Activated naive CD8-positive, alpha-beta T cell (primary cell): Measurements from ENCODE around the gene MAN1C1.

Source experiments
- H3K27ac Mint-ChIP-seq: one replicate; pipeline ENCODE4 v1.8.0; 2021; ENCODE audit warnings: mixed read lengths
- H3K27me3 Mint-ChIP-seq: one replicate; pipeline ENCODE4 v1.8.0; 2021; ENCODE audit warnings: mixed read lengths
- H3K36me3 Mint-ChIP-seq: one replicate; pipeline ENCODE4 v1.8.0; 2021; ENCODE audit warnings: mixed read lengths
- H3K4me1 Mint-ChIP-seq: one replicate; pipeline ENCODE4 v1.8.0; 2021; ENCODE audit warnings: low read depth, mixed read lengths
- H3K4me3 Mint-ChIP-seq: one replicate; pipeline ENCODE4 v1.8.0; 2021; ENCODE audit warnings: mild to moderate bottlenecking, mixed read lengths
- H3K9me3 Mint-ChIP-seq: one replicate; pipeline ENCODE4 v1.8.0; 2021; ENCODE audit warnings: low read depth, mixed read lengths

MAN1C1 gene

DNA sequence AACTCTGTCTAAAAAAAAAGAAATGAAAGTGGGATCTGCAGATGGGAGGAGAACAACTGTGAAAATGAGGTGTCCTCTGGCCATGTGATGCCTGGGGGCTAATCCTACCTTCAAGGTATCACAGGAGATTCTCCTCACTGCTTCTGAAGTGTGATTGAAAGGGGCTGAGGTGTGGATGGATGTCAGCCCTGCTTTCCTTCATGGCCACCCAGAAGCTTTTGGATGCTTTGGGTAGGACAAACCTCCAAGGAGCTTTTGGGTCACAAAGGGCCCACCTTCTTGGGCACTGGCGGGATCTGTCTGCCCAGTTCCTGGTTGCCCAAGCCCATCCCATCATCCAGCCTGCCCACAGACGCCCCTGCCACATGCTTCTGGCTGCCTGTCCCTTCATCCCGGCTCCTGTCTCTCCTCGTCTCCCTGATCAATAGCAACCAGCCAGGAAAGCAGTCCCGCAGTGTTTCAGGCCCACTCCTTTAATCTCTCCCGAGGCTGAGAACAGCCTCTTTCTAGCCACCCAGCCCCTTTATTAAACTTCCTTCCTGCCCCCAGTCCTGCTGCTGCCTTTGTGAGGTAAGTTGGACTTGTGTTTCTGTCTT lies 87.2 kb downstream of the MAN1C1 start:
- Mint-ChIP-seq H3K4me3 (no peak overlapping the region), H3K27me3 (no peaks in the 10 kb centered on the region), H3K36me3 (peaks cover 2% of the 10 kb centered on the region), H3K27ac (peak overlapping the region; percentile 84), H3K4me1 (peaks cover 44% of the 10 kb centered on the region), H3K9me3 (no peaks in the 10 kb centered on the region)

DNA sequence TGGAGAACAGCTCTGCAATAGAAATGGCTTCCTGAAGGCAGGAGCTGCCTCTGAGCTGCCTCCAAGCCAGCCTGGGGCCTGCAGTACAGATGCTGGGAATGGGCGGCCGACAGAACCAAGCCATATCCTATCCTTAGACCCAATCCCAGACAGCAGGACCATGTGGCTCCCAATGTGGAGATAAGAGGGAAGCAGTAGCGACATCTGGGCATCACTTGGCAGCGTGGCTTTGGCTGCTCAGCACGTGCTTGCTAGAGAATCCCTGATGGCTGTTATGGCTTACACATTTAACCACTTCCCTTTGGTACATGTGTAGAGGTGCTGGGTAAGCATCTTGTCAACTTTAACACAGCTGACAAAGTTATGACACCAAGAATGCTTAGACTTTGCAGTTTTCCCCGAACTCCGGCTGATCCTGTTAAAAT lies 87.7 kb downstream of the MAN1C1 start:
- no peaks in the 10 kb centered on the region for H3K9me3 Mint-ChIP-seq
- peaks cover 2% of the 10 kb centered on the region for H3K36me3 Mint-ChIP-seq
- no peaks in the 10 kb centered on the region for H3K27me3 Mint-ChIP-seq
- peaks cover 44% of the 10 kb centered on the region for H3K4me1 Mint-ChIP-seq
- H3K4me3 Mint-ChIP-seq: no peak overlapping the region
- peak overlapping the region; percentile 84 for H3K27ac Mint-ChIP-seq

DNA sequence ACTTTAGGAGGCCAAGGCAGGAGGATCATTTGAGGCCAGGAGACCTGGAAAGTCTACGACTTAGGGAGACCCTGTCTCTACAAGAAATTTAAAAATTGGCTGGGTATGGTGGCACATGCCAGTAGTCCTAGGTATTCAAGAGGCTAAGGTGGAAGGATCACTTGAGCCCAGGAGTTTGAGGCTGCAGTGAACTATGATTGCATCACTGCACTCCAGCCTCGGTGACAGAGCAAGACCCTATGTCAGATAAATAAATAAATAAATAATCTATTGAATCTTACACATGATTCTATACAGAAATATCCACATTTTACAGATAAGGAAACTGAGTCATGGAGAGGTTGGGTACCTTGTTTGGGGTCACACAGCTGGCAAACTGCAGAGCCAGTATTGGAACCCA lies 89.1 kb downstream of the MAN1C1 start:
- Mint-ChIP-seq H3K27ac (no peak overlapping the region), H3K36me3 (peaks cover 2% of the 10 kb centered on the region), H3K9me3 (no peaks in the 10 kb centered on the region), H3K4me3 (no peak overlapping the region), H3K27me3 (no peaks in the 10 kb centered on the region), H3K4me1 (peaks cover 51% of the 10 kb centered on the region)

DNA sequence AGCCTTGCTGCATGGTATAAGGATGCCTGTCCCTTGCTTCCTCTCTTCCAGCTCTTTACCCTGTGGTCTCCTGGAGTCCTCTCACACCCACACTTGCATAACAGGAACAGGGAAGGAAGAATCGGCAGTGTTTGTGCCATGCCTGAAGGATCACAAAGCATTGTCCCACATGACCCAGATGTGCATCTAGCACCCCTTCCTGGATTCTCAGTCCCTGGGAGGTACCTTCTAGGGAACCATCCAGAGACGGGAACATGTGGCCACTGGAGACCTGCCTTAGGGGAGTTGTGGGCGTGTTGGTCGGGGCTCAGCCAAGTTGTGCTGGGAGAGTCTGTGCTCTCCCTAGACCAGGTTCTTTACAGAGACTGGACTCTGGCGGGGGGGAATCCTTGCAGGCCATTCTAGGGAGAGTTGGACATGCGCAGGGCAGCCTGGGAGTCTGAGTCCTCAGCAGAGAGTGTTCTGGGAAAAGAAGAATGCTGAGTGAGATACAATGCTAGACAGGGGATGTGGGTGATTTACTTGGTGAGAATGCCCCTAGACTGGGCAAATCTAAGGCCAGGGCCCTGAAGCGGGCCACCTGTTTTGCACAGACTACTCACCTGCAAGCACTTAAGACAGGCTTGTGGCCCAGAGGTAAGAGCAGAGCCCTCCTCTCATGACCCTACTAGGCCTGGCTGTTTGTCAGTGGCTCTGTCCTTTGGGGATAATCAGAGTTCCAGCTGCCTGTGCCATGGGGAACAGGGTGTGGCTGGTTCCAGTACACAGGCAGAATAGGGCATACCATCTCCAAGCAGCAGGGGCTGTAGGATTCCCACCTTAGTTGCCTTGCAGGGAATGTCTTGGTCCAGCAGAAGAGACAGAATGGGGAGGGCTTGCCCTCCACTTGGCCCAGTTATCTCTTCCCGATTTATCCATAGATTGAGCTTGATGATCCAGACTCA lies 89.8 kb downstream of the MAN1C1 start:
- no peaks in the 10 kb centered on the region for H3K27me3 Mint-ChIP-seq
- H3K4me3 Mint-ChIP-seq: no peak overlapping the region
- H3K27ac Mint-ChIP-seq: no peak overlapping the region
- H3K4me1 Mint-ChIP-seq: peaks cover 58% of the 10 kb centered on the region
- H3K36me3 Mint-ChIP-seq: peaks cover 2% of the 10 kb centered on the region
- no peaks in the 10 kb centered on the region for H3K9me3 Mint-ChIP-seq

DNA sequence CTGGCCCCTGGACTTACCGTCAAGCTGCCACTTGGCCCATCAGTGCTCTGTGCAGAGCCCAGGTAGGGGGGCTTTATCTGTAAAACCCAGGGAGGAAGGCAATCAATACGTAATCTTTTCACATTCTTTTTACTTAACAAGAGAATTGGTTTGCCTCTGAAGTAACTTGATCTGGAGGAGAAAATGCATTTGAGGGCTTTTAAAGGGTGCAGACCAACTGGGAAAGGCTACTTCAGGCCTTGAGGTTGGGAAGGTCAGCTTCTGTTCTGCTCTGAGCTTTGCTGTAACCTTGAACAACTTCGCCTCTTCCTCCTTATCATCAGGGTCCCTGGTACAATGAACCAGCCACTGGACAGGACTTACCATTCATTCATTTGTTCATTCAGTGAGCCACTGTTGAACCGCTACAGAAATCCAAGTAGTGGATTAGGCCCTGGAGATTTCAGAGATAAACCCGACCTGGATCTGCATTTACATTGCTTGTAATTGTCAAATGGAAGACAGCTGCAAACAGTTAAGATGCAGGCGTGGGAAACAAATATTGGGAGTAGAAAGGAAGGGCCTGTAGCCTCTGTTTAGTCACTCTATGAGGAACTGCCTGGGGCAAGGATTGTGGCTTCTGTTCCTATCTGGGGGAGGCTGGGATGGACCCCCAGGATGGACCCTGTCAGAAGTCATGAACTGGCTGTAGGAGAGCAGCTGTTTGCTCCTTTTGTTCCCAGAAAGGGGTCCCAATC lies 90.9 kb downstream of the MAN1C1 start:
- no peak overlapping the region for H3K4me3 Mint-ChIP-seq
- no peak overlapping the region for H3K27ac Mint-ChIP-seq
- peaks cover 2% of the 10 kb centered on the region for H3K36me3 Mint-ChIP-seq
- no peaks in the 10 kb centered on the region for H3K27me3 Mint-ChIP-seq
- peaks cover 68% of the 10 kb centered on the region for H3K4me1 Mint-ChIP-seq
- H3K9me3 Mint-ChIP-seq: no peaks in the 10 kb centered on the region

DNA sequence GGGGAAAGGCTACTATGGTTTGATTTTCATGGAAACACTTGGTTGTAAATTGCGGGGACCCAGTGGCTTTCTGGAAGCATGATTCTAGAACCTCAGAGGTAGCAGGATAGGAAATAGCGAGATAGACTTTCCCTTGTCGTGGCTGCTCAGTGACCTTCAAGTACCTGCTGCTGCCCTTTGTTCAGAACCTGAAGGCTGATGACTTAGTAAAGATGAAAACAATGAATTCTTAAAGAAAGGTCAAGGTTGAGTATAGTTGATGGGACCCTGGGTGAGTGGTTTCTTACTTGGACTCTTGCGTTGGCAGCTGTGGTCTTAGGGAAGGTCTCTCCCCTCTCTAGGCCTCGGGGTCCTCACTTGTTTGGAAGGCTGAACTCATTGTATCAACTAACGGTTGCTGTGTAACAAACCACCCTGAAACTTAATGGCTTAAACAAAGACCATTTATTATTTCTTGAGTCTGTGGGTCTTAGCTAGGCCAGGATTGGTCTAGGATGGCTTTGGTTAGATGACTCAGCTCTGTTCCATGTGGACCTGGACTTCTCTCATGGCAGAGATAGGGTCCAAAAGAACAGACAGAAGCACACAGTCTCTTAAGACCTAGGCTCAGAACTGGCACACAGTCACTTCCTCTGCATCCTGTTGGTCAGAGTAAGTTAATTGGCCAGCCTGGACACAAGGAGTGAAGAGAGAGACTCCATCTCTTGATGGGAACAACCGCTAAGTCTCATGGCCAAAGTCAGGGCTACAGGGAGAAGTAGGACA lies 94.2 kb downstream of the MAN1C1 start:
- Mint-ChIP-seq H3K36me3 (no peaks in the 10 kb centered on the region), H3K9me3 (no peaks in the 10 kb centered on the region), H3K4me3 (no peak overlapping the region), H3K27me3 (no peaks in the 10 kb centered on the region), H3K27ac (peak overlapping the region; percentile 43), H3K4me1 (peaks cover 70% of the 10 kb centered on the region)

DNA sequence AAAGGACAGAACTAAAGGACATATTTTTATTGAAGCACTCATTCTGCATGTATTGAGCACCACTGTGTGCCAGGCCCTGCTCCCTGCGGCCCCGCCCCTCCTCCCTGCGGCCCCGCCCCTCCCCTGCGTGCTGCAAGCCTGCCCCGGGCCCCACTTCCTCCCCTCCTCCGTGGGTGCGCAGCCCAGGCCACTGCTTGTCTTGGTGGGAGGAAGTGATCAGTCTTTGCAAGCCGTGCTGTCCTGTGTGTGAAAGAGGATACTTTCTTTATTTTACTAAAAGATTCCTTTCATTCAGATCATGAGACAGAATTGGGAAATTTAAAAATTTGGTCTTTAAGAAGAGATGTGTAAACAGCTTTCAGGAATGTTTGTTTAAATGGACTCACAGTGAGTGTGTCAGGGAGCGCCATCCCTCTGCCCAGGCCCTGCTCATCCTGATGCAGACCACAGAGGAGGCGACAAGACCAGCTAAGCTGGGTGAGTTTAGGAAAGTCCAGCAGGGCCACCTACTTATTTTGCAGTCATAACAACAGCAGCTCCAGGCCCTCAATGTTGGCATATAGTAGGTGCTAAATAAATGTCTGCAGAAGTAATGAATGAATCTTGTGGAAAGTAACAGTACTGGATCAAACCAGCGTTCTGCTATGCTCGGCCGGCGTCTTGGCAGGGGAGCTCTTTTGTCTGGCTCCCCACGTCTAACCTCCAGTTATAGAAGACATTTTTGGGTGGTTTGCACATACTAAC lies 95.1 kb downstream of the MAN1C1 start:
- Mint-ChIP-seq H3K27ac (peak overlapping the region; percentile 82), H3K9me3 (no peaks in the 10 kb centered on the region), H3K27me3 (no peaks in the 10 kb centered on the region), H3K4me3 (peak overlapping the region; percentile 59), H3K36me3 (no peaks in the 10 kb centered on the region), H3K4me1 (peaks cover 72% of the 10 kb centered on the region)

DNA sequence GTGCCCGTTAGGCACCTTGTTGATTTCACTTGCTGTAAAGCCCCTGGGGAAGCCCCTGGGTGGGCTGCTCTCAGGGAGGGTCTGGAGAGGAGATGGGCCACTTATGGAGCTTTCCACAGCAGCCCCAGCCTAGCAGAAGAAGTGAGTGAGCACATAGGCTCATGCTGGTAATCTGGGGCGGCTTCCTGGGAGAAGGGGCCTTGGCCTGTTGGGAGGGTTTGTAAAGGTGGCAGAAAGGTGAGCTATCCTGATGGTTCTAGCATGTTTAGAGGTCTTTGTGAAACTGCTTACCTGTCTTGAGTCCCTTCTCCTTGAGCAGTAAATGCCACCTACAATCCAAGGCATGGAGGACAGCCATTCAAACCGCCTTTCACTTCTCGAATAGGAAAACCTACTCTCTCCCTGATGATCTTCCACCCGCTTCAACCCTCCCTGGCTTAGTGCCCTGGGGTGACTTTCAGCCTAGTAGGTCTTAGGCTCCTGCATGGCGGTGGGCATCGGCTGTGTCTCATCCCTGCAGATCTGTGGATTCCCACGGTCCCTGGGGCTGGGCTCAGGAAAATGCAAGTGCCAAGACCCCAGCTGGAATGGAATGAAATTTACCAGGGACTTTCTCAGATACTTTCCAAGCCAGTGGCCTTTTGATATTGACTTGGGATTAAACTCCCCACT lies 95.8 kb downstream of the MAN1C1 start:
- no peaks in the 10 kb centered on the region for H3K36me3 Mint-ChIP-seq
- H3K27me3 Mint-ChIP-seq: no peaks in the 10 kb centered on the region
- H3K4me1 Mint-ChIP-seq: peaks cover 70% of the 10 kb centered on the region
- H3K9me3 Mint-ChIP-seq: no peaks in the 10 kb centered on the region
- peak overlapping the region; percentile 82 for H3K27ac Mint-ChIP-seq
- H3K4me3 Mint-ChIP-seq: peak overlapping the region; percentile 59

DNA sequence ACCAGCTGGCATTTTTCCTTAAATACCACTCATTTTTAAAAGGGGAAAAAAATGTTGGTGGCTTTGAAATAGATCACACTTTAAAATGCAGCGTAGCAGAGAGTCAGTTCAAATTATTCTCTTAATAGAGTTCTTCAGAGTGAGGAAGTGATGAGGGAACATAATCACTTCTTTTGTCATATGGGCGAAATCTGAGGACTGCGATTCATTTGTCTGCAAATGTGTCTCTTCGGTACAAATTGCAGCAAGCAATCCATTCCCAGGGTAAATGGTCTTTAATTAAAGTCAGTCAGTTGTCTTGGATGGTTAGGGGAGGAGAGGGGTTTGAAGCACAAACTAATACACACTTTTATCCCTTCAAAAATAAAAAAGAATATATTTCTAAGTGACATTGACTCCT lies 97.4 kb downstream of the MAN1C1 start:
- Mint-ChIP-seq H3K9me3 (no peaks in the 10 kb centered on the region), H3K27me3 (no peaks in the 10 kb centered on the region), H3K36me3 (peaks cover 7% of the 10 kb centered on the region), H3K27ac (no peak overlapping the region), H3K4me3 (no peak overlapping the region), H3K4me1 (peaks cover 65% of the 10 kb centered on the region)

DNA sequence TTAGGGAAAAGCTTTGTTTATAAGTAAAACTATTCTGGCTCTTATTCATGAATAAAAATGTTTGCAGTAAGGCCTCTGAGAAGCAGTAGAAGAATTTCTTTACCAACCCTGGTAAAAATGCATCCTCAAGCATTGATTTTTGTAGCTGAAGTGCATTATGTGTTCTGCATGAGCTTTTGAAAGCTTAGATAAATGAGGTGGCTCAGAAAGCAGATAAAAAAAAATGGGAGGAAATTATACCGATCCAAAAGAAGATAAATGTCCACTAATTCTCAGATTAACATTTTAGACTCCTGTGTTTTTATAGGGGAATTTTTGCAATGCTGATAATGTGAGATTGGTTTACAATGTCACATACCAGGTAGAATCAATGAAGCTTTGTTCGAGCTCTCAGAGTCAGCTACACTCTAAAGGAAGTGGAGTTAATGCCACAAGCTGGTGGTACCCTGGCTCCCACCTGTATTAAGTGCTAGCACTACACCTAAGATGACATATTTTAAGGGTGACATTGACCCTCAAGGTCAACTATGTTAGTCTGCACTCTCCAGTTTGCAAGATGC lies 97.9 kb downstream of the MAN1C1 start:
- Mint-ChIP-seq H3K4me1 (peaks cover 64% of the 10 kb centered on the region), H3K36me3 (peaks cover 7% of the 10 kb centered on the region), H3K9me3 (no peaks in the 10 kb centered on the region)

DNA sequence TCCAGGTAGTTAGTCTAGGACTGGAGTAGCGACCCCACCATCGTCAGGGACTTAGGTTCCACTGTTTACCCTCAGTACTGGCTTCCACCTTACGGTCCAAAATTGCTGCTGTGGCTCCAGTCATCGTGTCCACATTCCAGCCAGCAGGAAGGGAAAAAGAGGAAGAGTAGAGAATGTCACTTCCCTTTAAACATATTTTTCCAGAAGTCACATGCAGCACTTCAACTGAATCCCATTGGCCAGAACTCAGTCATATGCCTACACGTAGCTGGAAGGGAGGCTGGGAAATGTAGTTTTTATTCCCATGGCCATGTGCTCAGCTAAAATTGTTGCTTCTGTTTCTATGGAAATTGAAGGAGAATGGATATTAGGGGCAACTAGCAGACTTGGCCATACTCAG lies 99.3 kb downstream of the MAN1C1 start:
- Mint-ChIP-seq H3K27me3 (no peaks in the 10 kb centered on the region), H3K36me3 (peaks cover 7% of the 10 kb centered on the region), H3K9me3 (no peaks in the 10 kb centered on the region), H3K27ac (no peak overlapping the region), H3K4me1 (peaks cover 59% of the 10 kb centered on the region), H3K4me3 (no peak overlapping the region)

More for the DNA sequence above, 97.9 kb downstream of the MAN1C1 start:
- H3K27me3 Mint-ChIP-seq: no peaks in the 10 kb centered on the region
- H3K4me3 Mint-ChIP-seq: no peak overlapping the region
- no peak overlapping the region for H3K27ac Mint-ChIP-seq

DNA sequence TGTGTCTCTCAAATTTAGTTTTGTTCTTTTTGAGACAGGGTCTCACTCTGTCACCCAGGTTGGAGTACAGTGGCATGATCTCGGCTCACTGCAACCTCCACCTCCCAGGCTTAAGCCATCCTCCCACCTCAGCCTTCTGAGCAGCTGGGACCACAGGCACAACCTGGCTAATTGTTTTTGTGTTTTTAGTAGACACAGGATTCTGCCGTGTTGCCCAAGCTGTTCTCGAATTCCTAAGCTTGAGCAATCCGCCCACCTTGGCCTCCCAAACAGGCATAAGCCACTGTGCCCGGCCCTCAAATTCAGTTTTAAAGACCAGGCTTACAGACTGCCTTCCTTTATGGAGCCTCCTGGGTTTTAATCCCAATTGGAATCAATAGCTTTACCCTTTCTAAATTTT lies 99.7 kb downstream of the MAN1C1 start:
- H3K27ac Mint-ChIP-seq: no peak overlapping the region
- H3K4me3 Mint-ChIP-seq: no peak overlapping the region
- H3K4me1 Mint-ChIP-seq: peaks cover 57% of the 10 kb centered on the region
- no peaks in the 10 kb centered on the region for H3K27me3 Mint-ChIP-seq
- H3K9me3 Mint-ChIP-seq: no peaks in the 10 kb centered on the region
- peaks cover 7% of the 10 kb centered on the region for H3K36me3 Mint-ChIP-seq

DNA sequence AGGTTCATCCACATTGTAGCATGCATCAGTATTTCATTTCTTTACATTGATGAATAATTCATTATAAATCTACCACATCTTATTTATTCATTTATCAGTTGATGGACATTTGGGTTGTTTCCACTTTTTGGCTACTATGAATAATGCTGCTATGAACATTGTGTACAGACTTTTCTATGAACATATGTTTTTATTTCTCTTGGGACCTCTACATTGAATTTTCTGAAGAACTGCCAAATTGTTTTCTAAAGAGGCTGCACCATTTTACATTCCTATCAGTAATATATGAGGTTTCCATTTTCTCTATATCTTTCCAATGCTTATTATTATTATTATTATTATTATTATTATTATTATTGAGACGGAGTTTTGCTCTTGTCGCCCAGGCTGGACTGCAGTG lies 102.1 kb downstream of the MAN1C1 start:
- Mint-ChIP-seq H3K4me1 (peaks cover 60% of the 10 kb centered on the region), H3K36me3 (peaks cover 15% of the 10 kb centered on the region), H3K27ac (peak overlapping the region; percentile 47), H3K4me3 (no peak overlapping the region), H3K9me3 (no peaks in the 10 kb centered on the region), H3K27me3 (no peaks in the 10 kb centered on the region)
